Measurements from ENCODE around the gene AGPAT1.

The AGPAT1 gene

DNA sequence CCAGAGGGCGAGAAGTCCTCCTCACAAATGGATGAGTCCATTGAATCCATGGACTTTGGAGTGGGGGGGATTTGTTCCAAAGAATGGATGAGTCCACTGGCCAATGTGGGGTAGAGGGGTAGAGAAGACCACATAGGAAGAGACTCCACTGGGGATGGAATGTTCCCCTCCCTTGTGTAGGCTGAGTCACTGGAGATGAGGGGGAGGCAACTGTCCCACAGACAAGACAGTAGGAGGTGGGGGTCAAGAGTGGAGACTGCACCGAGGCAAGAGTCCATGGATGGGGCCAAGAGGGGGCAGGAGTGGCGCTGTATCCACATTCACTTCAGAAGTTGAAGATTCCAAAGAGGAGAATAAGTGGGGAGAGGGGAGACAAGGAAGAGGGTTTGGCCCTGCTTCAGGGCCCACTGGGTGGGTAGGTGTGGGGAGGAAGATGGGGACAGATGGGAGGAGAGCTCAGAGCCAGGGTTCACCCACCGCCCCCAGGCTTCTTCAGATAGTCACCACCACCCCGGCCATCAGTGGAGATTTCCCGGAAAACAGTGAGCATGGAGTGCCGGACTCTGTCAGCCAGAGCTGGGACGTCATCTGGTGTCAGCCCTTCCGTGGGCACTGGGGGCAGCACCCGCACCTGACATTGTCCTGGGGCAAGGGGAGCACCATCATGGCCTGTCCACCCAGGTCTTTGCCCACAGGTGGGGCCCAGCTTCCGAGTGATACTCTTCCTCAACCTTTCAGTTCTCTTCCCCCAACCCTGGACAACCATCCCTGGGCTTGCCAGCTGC is 6.9 kb downstream of the AGPAT1 start:
- TF ChIP-seq GATA2 (IDR thresholded peaks at IDR 0.05; ENCODE audit: low read depth, low read length) = no peak
- TF ChIP-seq GATA3 (IDR thresholded peaks at IDR 0.05; ENCODE audit: low read depth, low read length) = no peak

DNA sequence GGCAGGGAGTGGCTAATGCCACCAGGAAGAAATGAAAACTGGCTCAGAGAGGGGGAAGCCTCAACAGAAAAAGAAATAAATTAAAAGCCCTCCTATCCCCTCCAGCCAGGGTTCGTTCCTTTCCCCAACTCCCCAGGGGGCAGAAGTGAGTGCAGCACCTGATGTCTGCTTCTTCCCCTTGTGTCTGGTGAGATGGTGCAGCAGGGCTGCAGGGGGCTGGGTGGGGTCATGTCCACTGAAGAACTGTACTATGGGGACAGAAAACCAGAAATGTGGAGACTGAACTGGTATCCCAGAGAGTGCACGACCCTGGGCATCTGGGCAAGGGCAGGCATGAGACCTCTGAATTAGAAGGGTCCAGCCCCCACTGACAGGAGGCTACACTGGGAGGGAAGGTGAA is 7.5 kb downstream of the AGPAT1 start:
- TF ChIP-seq GATA2 (IDR thresholded peaks at IDR 0.05; ENCODE audit: low read depth, low read length) = no peak
- TF ChIP-seq GATA3 (IDR thresholded peaks at IDR 0.05; ENCODE audit: low read depth, low read length) = no peak

DNA sequence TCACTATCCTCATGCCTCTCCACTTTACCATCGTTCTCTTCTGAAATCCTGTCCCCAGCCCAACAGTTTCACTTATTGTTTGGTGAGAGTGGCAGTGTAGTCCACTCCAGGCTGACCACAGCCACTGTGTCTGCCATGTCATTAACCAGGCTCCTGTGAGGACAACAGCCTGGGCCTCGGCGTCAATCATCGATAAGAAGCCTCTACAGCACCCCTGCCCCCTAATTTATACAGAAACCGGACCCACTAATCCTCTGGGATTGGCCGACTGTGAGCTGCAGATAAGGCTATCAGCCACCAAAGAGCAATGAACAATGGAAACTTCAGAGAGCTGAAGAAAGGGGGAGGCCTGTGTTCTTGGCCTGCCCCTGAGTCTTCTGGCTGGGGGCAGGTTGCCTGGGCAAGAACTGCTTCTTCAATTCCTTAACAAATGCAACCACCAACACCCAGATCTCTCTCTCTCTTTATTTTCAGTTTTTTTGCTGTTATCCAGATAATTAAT is 8.1 kb downstream of the AGPAT1 start:
- TF ChIP-seq GATA3 (IDR thresholded peaks at IDR 0.05; ENCODE audit: low read depth, low read length) (no peak), GATA2 (IDR thresholded peaks at IDR 0.05; ENCODE audit: low read depth, low read length) (no peak)

DNA sequence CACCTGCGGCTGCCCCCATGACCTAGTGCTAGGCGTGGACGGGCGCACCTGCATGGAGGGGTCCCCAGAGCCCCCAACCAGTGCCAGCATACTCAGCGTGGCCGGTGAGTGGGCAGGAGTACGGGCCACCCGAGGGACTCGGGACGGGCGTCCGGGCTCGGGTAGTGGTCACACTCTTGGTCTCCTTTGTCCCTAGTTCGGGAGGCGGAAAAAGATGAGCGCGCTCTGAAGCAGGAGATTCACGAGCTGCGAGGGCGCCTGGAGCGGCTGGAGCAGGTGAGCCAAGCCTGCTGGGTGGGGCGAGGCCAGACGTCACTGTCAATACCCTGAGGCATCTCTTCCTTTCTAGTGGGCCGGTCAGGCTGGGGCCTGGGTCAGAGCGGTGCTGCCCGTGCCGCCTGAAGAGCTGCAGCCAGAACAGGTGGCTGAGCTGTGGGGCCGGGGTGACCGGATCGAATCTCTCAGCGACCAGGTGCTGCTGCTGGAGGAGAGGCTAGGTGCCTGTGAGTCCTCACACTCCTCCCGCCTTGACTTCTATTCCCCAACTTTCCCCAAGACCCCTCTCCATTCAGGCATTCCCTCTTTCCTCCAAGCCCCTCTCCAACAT is 8.6 kb downstream of the AGPAT1 start:
- TF ChIP-seq GATA3 (IDR thresholded peaks at IDR 0.05; ENCODE audit: low read depth, low read length) = no peak
- TF ChIP-seq GATA2 (IDR thresholded peaks at IDR 0.05; ENCODE audit: low read depth, low read length) = no peak

DNA sequence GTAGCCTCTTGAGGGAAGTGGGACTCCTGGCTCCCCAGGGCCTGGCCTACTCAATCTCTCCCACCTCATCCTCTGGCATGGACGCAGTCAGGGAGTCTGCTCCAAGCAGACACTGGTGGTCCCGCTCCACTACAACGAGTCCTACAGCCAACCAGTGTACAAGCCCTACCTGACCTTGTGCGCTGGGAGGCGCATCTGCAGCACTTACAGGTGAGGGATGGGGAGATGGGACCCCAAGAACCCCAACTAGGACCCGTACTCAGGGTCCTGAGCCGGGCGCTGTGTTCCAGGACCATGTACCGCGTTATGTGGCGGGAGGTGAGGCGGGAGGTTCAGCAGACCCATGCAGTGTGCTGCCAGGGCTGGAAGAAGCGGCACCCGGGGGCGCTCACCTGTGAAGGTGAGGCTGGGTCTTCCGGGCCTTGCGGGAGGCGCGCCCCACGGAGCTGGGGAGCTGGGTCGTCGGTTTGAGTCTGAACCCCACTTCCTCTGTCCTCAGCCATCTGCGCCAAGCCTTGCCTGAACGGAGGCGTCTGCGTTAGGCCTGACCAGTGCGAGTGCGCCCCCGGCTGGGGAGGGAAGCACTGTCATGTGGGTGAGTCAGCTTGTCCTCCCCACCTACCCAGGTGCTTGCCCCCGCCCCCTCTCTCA is 9.3 kb downstream of the AGPAT1 start:
- no peak for TF ChIP-seq GATA3 (IDR thresholded peaks at IDR 0.05; ENCODE audit: low read depth, low read length)
- TF ChIP-seq GATA2 (IDR thresholded peaks at IDR 0.05; ENCODE audit: low read depth, low read length) = no peak

DNA sequence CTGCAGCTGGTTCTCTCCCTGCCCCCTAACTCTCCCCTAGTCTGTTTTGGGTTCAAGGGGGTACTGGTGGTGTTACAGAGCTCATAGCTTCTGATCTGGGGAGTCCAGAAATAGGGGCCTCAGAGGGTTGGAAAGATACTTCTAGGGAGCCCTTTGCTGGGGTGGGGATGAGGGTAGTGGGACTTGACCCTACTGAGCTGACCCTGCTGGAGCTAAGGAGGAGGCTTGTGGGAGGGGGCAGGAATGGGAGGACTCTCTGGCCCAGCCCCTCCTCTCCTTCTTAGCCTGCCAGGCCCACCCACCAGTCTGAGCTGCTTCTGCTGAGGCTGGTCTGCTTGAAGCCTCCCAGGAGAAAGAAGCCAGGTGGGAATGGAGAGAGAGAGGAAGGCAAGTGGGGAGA is 11.6 kb downstream of the AGPAT1 start, which contains the start of gene EGFL8:
EGFL8 (plus strand) TSS at position 301 of the 400 bp plus-strand sequence. CDS start 1,571 bp downstream, outside the sequence.
- TF ChIP-seq GATA2 (IDR thresholded peaks at IDR 0.05; ENCODE audit: low read depth, low read length) (no peak), GATA3 (IDR thresholded peaks at IDR 0.05; ENCODE audit: low read depth, low read length) (no peak)

DNA sequence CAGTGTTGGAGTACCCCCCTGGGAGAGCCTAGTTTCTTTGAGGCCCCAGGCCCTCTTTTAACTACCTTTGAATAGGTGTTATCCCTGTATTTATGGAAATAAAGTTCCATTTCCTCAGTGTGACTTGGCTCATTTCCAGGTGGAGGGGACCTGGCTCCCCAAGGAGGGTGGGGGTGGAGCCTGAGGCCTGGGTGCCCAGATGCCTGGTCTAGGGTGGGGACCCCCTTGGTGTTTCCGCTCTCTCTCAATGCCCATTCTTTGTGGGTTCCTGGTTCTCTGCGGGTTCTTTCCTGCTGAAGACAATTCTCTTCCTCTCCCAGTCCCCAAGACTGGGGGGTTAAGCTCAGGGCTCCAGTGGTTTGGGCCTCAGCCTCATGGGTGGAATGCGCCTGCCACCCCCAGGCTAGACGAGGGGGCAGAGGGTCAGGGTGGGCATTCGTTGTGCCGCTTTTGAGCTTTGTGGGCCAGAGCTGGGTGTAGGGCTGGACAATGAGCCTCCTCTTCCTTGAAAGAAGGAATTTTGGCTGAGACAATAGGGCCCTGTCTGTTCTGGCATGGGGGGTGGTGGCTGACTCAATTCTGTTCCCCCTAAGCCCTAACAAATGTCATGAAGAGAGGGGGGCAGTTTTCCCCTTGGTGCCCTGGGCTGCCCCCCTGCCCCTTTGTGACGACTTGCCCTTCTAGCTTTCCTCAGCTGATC is 12.2 kb downstream of the AGPAT1 start:
- no peak for TF ChIP-seq GATA3 (IDR thresholded peaks at IDR 0.05; ENCODE audit: low read depth, low read length)

DNA sequence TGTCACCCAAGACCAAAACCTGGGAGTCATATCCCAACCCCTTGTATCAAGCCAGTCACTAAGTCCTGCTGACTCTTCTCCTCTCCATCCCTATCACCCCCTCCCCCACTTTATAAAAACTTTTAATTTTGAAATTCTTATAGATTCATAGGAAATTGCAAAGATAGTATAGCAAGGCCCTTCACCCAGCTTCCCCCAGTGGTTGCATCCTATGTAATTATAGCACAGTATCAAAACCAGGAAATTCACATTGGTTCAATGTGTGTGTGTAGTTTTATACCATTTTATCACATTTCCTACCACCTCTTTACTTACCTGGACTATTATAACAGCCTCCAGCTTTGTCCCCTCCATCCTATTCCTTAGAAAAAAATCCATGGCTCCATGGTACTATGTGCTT is 17.8 kb downstream of the AGPAT1 start:
- TF ChIP-seq GATA3 (IDR thresholded peaks at IDR 0.05; ENCODE audit: low read depth, low read length) (no peak), GATA2 (IDR thresholded peaks at IDR 0.05; ENCODE audit: low read depth, low read length) (no peak)

DNA sequence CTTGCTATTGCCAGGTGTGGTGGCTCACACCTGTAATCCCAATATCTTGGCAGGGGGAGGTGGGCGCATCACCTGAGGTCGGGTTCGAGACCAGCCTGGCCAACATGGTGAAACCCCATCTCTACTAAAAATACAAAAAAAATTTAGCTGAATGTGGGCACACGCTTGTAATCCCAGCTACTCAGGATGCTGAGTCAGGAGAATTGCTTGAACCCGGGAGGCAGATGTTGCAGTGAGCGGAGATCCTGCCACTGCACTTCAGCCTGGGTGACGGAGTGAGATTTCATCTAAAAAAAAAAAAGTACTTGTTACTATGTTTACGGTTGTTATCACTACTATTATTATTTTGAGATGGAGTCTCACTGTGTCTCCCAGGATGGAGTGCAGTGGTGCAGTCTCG is 19.0 kb downstream of the AGPAT1 start:
- no peak for TF ChIP-seq GATA3 (IDR thresholded peaks at IDR 0.05; ENCODE audit: low read depth, low read length)

DNA sequence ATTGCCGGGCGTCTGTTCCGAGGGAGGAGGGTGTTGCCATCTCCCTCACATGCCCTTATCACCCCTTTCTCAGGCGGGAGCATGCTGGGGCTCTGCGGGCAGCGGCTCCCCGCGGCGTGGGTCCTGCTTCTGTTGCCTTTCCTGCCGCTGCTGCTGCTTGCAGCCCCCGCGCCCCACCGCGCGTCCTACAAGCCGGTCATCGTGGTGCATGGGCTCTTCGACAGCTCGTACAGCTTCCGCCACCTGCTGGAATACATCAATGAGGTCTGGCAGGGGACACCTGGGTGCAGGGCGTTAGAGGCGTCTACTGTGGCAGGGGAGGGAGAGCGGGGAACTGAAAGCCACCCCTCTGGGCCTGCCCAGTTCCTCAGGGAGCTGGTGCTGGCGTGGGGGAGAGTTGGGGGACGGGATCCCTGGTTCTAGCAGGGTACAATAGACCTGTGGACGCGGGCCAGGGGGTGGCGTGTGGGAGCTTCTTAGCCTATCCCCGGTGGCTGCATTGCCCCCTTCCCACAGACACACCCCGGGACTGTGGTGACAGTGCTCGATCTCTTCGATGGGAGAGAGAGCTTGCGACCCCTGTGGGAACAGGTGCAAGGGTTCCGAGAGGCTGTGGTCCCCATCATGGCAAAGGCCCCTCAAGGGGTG is 21.2 kb downstream of the AGPAT1 start:
- TF ChIP-seq GATA3 (IDR thresholded peaks at IDR 0.05; ENCODE audit: low read depth, low read length) = no peak

DNA sequence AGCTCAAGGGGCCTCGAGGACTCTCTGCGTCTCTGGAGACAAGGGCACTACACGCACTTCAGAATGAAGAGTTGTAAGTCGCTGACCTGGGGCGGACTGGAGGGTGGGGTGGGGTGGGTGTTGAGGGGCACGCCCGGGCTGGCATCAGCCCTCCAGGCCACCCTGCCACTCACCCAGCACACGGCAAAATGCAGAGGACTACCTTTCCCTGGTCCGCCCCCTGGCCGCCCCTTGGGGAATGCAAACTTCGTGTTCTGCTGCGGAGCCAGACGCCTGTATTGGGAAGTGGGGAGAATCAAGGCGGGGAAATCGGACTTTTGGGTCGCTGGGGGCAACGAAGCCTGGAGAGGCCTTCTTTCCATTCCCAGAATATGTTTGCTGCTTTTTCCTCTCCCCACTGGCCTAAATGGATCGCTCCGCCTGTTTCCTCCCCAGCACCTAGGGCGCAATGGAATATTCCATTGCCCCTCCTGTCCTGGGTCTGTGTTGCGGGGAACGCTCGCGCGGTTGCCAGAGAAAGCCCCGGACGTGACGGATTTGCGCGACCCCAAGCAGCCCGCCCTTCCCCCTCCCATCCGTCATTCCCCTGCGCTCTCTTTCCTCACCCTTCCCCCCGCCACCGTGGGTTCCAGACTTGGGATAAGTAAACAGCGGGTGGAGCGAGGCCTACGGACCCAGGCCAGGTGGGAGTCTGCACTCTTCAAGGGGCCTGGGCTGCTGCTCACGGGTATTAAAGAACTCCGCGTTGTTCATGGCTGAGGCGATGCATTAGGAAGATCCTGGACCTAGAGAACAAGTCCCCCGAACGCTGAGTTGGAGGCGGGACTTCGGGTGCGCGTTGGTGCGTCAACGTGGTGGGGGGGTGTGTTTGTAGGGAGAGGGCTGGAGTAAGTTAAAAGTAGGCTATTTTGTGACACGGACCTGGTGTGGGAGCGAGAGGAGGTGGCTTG is 22.0 kb downstream of the AGPAT1 start, which contains the start of gene PPT2:
PPT2 (plus strand) TSS at position 578 of the 950 bp plus-strand sequence. CDS start 454 bp downstream, outside the sequence.
- TF ChIP-seq GATA2 (IDR thresholded peaks at IDR 0.05; ENCODE audit: low read depth, low read length) (no peak), GATA3 (IDR thresholded peaks at IDR 0.05; ENCODE audit: low read depth, low read length) (no peak)

DNA sequence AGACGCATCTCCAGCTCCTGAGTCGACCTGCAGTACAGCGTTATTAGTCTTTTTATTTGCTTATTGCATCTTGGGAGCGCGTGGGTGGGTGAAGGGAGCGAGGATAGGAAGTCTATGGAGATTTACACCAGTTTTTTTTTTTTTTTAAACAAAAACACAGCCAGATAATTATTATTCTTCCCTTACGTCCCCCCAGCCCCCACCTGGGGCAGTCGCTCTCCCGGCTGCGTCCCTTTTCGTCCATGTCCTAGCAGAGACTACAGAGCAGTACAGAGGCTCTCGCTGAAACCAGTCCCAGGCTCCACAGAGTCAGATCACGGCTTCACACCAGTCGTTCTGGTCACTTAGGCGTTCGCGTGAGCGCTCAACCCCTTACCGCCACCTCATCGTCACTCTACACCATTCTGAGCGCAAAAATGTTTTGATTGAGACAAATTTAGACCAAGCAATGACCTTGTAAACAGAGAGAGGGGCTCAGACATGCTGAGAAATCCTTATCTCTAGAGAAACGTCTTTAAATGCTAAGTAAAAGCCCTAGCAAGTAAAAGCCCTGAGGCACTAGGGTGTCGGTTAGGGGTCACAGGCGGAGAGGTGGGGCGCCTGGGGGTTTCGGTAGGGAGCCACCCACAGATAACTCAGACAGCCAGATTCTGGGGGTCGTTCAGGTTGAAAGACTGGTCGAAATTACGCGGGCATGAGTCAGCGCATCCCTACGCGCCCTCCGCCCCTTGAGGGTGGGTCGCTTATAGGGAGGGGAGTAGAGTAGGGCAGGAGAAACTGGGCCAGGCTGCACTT is 22.9 kb downstream of the AGPAT1 start:
- no peak for TF ChIP-seq GATA3 (IDR thresholded peaks at IDR 0.05; ENCODE audit: low read depth, low read length)
- no peak for TF ChIP-seq GATA2 (IDR thresholded peaks at IDR 0.05; ENCODE audit: low read depth, low read length)

Data from SH-SY5Y (cell line).